ENCODE results near the gene MINDY1. TPM values are rescaled to one million over a fixed set of nuclear protein-coding genes. Genes with fewer than 3 reads are reported as not detected.

The MINDY1 gene
- total RNA-seq, 1 donor from 2014 or later = 10.0 TPM

- DNase-seq = no peak
These were observed 4.6 kb upstream of the MINDY1 start for GRCh38 chr1:151011154-151011850.

- no peak for DNase-seq
These were observed 3.6 kb upstream of the MINDY1 start for GRCh38 chr1:151010346-151010726.

GRCh38 chr1:151009674-151010345, 3.1 kb upstream of the MINDY1 start:
- no peak for DNase-seq

DNA sequence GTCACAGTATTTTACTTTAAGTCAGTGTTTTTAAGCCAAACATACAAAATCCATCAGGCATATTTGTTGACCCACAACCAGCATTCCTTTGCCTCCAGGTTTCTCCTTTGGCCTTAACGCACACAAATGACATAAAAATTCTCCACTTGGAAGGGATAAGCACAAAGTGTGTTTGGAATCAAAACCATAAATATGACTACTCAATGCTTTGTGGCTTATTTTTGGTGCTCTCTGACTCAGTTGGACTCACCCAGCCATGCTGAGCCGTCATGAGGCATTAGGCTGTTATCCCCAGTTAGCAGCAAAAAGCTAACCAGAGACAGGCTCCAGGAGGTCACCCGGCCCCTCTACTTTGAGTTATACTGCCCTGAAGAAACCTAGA, 2.5 kb upstream of the MINDY1 start:
- DNase-seq = no peak

DNA sequence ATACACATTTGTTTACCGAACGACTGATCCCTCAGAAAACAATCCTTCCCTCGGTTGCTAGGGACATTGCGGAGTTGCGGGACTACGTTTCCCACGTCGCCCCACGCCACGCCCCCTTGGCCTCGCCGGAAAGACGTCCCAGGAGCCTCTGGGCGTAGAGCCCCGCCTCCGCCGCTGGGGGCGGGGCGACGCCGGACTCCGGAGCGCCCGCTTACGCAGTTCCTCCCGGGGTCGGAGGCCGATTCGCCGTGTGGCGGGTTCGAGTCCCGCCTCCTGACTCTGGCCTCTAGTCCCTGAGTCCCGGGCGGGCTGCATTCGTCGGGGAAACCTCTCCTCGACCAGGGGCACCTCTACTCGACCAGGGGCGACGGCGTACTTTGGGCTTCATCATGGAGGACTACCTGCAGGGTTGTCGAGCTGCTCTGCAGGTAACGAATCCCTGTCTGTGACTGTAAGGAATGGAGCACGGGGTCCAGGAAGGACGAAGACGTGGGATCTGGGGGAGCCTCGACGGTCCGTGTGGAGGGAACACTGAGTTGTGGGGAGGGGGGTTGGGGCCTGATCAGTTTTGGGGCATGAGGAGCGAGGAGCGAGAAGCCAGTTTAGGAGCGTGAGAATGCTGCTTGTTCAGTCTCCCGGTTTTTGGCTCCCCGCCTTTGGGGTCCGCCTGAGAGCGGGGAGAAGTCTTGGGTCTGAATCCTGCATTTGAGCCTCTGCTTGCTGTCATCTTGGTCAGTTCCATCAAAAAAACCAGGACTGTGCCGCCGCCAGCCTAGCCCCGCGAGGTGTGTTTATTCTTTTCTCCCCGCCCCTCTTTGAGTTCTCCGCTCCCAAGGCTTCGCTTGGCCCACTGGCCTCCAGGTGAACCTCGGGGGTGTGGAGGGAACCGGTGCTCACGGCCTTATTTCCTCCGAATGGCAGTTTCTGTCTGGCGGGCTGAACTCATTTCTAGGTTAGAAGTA, 1.8 kb upstream of the MINDY1 start, which contains the start of gene PRUNE1:
Gene PRUNE1, plus strand, starts transcription at position 206 of the 962 bp plus-strand sequence. Its CDS starts 184 bp downstream, at position 390.
- DNase-seq = peak; percentile 99

DNA sequence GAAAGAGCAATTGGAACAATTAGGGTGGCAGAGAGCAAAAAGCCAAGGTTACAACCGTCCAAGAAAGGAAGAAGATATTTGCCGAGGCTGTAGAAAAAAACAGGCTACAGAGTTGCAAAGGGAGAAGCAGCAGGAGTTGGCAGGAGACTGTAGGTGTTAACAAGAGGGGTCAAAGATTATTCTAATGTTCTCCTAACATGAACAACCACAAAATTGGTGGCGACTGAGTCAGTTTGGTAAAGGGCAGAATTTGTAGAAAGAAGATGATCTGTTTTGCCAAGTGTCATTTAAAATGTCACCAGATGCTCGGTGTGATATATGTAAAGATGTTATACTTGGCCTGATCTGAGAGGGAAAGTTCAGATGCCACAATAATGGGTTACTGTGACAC, 1.1 kb upstream of the MINDY1 start:
- no peak for DNase-seq

GRCh38 chr1:151005729-151006319, 878 bp downstream of the MINDY1 start:
- DNase-seq = peak; percentile 25

DNA sequence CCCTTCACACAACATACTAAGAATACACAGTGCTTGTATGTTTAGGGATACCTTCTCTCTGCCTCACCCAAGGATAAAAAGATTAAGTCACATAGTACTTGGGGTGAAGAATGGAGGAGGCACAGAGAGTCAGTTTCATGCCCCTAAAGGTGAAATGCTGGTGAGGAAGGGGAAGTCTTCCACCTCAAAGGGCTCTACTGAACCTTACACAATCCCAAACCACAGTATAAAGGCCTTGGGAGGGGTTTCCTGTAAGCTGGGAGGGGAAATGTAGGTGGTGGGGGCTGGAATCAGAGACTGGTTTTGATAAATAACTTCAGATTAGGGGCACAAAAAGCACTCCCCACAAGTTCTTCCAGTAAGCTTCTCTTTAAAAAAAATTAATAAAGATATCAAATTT, 3.5 kb downstream of the MINDY1 start:
- DNase-seq = no peak

DNA sequence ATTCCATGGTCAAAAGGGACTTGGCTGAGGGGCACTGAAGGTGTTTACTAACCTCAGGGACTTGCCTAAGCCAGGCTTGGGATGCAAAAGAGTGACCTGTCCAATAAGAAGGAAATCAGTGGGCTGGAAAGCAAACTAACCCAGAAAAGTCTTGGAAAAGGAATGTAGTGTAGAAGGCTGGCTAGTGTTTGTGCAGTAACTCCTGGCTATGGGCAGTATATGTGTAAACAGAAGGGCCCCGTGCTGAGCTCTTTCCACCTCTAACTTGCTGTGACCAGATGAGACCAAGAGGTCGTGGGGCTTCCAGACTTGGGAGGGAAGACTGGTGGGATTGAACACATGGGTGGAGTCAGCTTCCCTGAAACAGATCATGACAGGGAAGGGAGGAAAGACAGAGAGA, 4.1 kb downstream of the MINDY1 start:
- DNase-seq = no peak

- DNase-seq = no peak
These were observed 4.7 kb downstream of the MINDY1 start for GRCh38 chr1:151002051-151002450.

DNA sequence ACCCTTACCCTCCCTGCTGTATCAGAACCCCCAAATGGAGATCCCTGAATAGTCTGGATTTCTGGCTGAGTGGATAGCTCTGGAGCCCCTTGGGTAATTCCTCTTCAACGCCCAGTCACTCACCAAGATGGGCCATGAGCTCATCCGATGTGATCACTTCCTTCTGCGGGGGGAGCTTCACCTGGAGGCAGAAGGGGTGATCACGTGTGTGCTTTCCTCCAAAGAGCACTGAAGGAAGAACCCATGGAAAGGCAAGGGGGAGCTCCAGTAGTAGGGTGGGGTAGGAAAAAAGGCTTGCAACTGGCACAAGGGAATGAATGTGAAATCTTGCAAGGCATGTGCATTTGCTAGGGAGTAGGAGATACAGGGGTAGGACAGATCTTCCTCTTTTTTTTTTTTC, 5.1 kb downstream of the MINDY1 start:
- peak; percentile 49 for DNase-seq

GRCh38 chr1:151000408-151000807, 6.3 kb downstream of the MINDY1 start:
- DNase-seq = no peak

DNA sequence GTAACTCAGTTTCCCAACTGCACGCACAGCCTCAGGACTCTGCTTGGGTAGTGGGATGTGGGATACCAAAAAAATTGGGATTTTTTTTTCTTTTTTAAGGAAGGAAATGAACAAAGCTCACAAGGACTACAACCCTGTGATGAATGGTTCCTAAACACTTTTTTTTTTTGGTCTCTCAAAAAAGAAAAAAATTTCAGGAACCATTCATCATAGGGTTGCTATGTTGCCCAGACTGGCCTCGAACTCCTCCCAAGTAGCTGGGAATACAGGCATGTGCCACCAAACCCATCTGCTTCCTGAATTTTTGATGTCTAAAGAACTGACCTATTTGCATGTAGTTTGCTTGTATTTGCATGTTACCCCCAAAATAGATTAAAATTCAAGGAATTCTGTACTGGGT, 6.8 kb downstream of the MINDY1 start:
- DNase-seq = no peak

DNA sequence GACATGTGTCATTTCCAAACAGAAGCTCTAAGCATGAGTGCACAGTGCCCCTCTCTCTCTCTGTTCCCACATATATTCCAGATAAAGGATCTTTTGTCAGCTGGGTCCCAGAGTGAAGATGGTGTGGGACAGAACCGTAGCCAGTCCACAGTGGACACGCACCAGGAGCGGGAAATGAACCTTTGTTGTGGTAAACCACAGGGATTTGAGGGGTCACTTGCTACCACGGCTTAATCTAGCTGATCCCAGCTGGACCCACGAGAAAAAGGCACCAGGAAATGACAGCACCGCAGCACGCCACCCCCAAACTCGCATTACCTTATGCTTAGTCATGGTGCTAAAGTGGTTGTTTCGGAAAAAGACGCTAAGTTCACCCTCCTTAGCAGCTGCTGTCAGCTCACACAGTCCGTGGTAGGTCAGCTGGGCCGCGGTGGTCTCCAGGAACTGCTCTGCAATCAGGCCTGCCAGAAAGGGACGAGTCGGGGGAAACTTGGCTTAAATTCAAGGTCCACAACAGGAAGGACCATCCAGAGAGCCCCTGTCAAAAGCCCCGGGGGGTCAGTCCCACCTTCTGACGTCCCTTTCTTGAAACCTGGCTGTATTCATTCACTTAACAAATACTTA, 7.5 kb downstream of the MINDY1 start:
- DNase-seq = peak; percentile 93

GRCh38 chr1:150997949-150998348, 8.8 kb downstream of the MINDY1 start:
- no peak for DNase-seq

GRCh38 chr1:150997126-150997872, 9.4 kb downstream of the MINDY1 start:
- no peak for DNase-seq

DNA sequence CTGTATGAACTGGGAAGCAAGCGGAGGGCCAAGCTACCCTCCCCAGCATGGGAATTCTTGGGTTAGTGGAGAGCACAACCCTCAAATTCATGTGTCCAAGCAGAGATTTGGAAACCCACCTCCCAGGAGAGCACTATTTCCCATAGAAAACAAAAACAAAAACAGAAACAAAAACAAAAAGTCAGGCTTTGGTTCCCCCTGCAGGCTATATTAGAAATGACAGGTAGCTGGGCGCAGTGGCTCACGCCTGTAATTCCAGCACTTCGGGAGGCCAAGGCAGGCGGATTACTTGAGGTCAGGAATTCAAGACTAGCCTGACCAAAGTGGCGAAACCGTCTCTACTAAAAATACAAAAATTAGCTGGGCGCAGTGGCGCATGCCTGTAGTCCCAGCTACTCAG, 10.8 kb downstream of the MINDY1 start:
- peak; percentile 48 for DNase-seq

DNA sequence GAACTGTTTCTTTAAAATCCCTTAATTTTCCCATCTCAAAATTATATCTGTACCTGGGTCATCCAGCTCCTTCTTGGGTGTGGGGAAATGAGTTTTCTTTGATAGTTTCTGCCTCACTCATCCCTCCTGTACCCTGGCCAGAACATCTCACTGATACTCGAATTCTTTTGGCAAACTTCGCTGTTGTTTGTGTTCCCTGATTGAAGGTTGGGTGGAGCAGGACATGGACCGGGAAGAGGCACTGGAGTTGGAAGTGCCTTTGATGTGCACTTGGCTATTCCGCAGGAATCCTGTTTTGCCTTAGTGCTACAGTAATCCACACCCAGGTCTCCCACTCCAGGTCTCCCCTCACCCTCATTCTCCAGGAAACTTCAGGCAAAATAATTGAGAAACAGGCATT, 11.2 kb downstream of the MINDY1 start:
- no peak for DNase-seq

- no peak for DNase-seq
These were observed 12.5 kb downstream of the MINDY1 start for GRCh38 chr1:150994248-150994647.

DNA sequence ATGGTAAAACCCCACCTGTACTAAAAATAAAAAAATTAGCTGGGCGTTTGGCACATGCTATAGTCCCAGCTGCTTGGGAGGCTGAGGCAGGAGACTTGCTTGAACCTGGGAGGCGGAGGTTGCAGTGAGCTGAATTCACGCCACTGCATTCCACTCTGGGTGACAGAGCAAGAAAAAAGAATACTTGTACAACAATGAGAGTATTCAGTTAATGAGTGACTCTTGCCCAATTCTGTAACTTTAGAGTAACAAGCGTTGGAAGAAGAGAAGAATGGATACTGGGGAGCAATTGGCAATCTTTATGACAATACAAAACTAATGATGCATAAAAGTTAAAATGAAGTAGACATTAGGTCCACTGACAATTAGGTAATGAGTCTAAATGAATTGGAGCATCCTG, 14.1 kb downstream of the MINDY1 start:
- DNase-seq = no peak

DNA sequence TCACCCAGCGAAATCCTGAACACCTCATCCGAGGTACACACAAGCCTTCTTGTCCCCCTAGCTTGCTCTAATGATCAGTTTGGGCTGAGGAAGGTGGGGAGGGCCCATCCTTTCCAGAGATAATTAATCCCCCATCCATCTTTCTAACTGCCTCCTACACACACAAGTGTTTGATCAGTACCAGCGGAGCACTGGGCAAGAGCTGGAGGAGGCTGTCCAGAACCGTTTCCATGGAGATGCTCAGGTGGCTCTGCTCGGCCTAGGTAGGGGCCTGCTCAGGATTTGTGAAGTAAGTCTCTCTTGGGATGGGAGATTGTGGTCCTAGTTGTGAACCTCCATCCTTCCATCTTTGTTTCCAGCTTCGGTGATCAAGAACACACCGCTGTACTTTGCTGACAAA, 18.8 kb downstream of the MINDY1 start:
- no peak for DNase-seq
